ENCODE data around the gene KLHDC1.
"Not testable (repeated sequence)": the region's sequence is repeated elsewhere in the genome, so short reads cannot be mapped to it uniquely, and the experiment has no call there.

The KLHDC1 gene

GRCh38 chr14:49733836-49734235, 40.9 kb downstream of the KLHDC1 start:
- Histone ChIP-seq H3K9me3 (no peaks in the 10 kb centered on the region), H3K36me3 (no peaks in the 10 kb centered on the region), H3K4me3 (ENCODE audit: low read depth in 1 of 2, low read length in 1 of 2) (no peak overlapping the region), H3K27me3 (no peaks in the 10 kb centered on the region), H3K4me1 (ENCODE audit: control insufficient read depth in 1 of 2, insufficient read depth in 1 of 2, low read depth in 1 of 2, low read length in 1 of 2) (no peaks in the 10 kb centered on the region), H3K27ac (no peak overlapping the region)
- TF ChIP-seq CTCF (IDR thresholded peaks at IDR 0.05): no peak

GRCh38 chr14:49735669-49736068, 42.7 kb downstream of the KLHDC1 start:
- H3K4me1 ChIP-seq (ENCODE audit: control insufficient read depth in 1 of 2, insufficient read depth in 1 of 2, low read depth in 1 of 2, low read length in 1 of 2); H3K27me3 ChIP-seq; H3K9me3 ChIP-seq; H3K36me3 ChIP-seq; H3K4me3 ChIP-seq (ENCODE audit: low read depth in 1 of 2, low read length in 1 of 2); H3K27ac ChIP-seq: not testable (repeated sequence)

GRCh38 chr14:49745191-49745590, 52.3 kb downstream of the KLHDC1 start:
- no peaks in the 10 kb centered on the region for H3K36me3 ChIP-seq
- H3K27ac ChIP-seq: no peak overlapping the region
- no peak overlapping the region for H3K4me3 ChIP-seq (ENCODE audit: low read depth in 1 of 2, low read length in 1 of 2)
- H3K9me3 ChIP-seq: no peaks in the 10 kb centered on the region
- TF ChIP-seq CTCF (IDR thresholded peaks at IDR 0.05): no peak
- no peaks in the 10 kb centered on the region for H3K4me1 ChIP-seq (ENCODE audit: control insufficient read depth in 1 of 2, insufficient read depth in 1 of 2, low read depth in 1 of 2, low read length in 1 of 2)
- H3K27me3 ChIP-seq: no peaks in the 10 kb centered on the region

- H3K27me3 ChIP-seq; H3K36me3 ChIP-seq; H3K27ac ChIP-seq; H3K4me1 ChIP-seq (ENCODE audit: control insufficient read depth in 1 of 2, insufficient read depth in 1 of 2, low read depth in 1 of 2, low read length in 1 of 2); H3K4me3 ChIP-seq (ENCODE audit: low read depth in 1 of 2, low read length in 1 of 2); H3K9me3 ChIP-seq: not testable (repeated sequence)
Observed at GRCh38 chr14:49746476-49746875, 53.6 kb downstream of the KLHDC1 start.

GRCh38 chr14:49754570-49755097, 61.7 kb downstream of the KLHDC1 start:
- no peaks in the 10 kb centered on the region for H3K9me3 ChIP-seq
- H3K4me3 ChIP-seq (ENCODE audit: low read depth in 1 of 2, low read length in 1 of 2): no peak overlapping the region
- H3K4me1 ChIP-seq (ENCODE audit: control insufficient read depth in 1 of 2, insufficient read depth in 1 of 2, low read depth in 1 of 2, low read length in 1 of 2): no peaks in the 10 kb centered on the region
- H3K27me3 ChIP-seq: no peaks in the 10 kb centered on the region
- H3K27ac ChIP-seq: no peak overlapping the region
- TF ChIP-seq CTCF (IDR thresholded peaks at IDR 0.05): no peak
- no peaks in the 10 kb centered on the region for H3K36me3 ChIP-seq

GRCh38 chr14:49755378-49755777, 62.5 kb downstream of the KLHDC1 start:
- Histone ChIP-seq H3K27me3 (no peaks in the 10 kb centered on the region), H3K36me3 (no peaks in the 10 kb centered on the region), H3K4me3 (ENCODE audit: low read depth in 1 of 2, low read length in 1 of 2) (no peak overlapping the region), H3K27ac (no peak overlapping the region), H3K9me3 (no peaks in the 10 kb centered on the region), H3K4me1 (ENCODE audit: control insufficient read depth in 1 of 2, insufficient read depth in 1 of 2, low read depth in 1 of 2, low read length in 1 of 2) (no peaks in the 10 kb centered on the region)
- TF ChIP-seq CTCF (IDR thresholded peaks at IDR 0.05): no peak

Measured in neutrophil (primary cell).